ENCODE results near the gene SYNPO2. TPM values are rescaled to one million over a fixed set of nuclear protein-coding genes. Genes with fewer than 3 reads are reported as not detected.

SYNPO2 gene
- total RNA-seq, 2 experiments from 2014 or later: 0.22 to 0.41 TPM

GRCh38 chr4:119104644-119105273, 216.1 kb downstream of the SYNPO2 start:
- Histone ChIP-seq H3K36me3 (ENCODE audit: insufficient read depth, low read length) (no peaks in the 10 kb centered on the region), H3K27ac (ENCODE audit: low read depth in 1 of 2, low read length in 2 of 2) (no peak overlapping the region), H3K4me1 (ENCODE audit: insufficient read depth, low read length) (no peaks in the 10 kb centered on the region), H3K4me3 (ENCODE audit: low read length) (no peak overlapping the region), H3K9me3 (ENCODE audit: control insufficient read depth in 1 of 2, insufficient read depth in 1 of 2, low read length in 2 of 2) (no peaks in the 10 kb centered on the region), H3K27me3 (ENCODE audit: control insufficient read depth in 1 of 2, insufficient read depth in 2 of 2, low read length in 2 of 2) (no peaks in the 10 kb centered on the region)
- Mint-ChIP-seq H3K27ac (no peak overlapping the region), H3K27me3 (no peaks in the 10 kb centered on the region), H3K36me3 (ENCODE audit: low read depth) (no peaks in the 10 kb centered on the region), H3K4me3 (no peak overlapping the region), H3K9me3 (no peaks in the 10 kb centered on the region), H3K4me1 (ENCODE audit: low read depth) (no peaks in the 10 kb centered on the region)
- no peak for TF ChIP-seq CTCF (IDR thresholded peaks at IDR 0.05)
- POLR2A ChIA-PET: no interaction called here
- intact Hi-C loops (cut with DNase I, micrococcal nuclease): no loop called here
- CTCF ChIA-PET: no interaction called here
- DNase-seq (no peak), ATAC-seq (ENCODE audit: poor library complexity) (no peak)

GRCh38 chr4:119105605-119106004, 217.0 kb downstream of the SYNPO2 start:
- no peaks in the 10 kb centered on the region for H3K9me3 Mint-ChIP-seq
- ChIA-PET CTCF (no interaction called here), POLR2A (interaction anchor here (0.7 kb wide), 1 partner anchor 107 kb away, joined by 3 read pairs; the partner anchor contains the start of gene USP53)
- intact Hi-C loops (cut with DNase I, micrococcal nuclease): no loop called here
- peaks cover 0 to 3% of the 10 kb centered on the region in 2 experiments for H3K9me3 ChIP-seq (ENCODE audit: control insufficient read depth in 1 of 2, insufficient read depth in 1 of 2, low read length in 2 of 2)
- no peaks in the 10 kb centered on the region for H3K4me1 ChIP-seq (ENCODE audit: insufficient read depth, low read length)
- ATAC-seq (ENCODE audit: poor library complexity) (no peak), DNase-seq (no peak)
- no peak overlapping the region for H3K4me3 ChIP-seq (ENCODE audit: low read length)
- no peaks in the 10 kb centered on the region for H3K4me1 Mint-ChIP-seq (ENCODE audit: low read depth)
- H3K36me3 ChIP-seq (ENCODE audit: insufficient read depth, low read length): no peaks in the 10 kb centered on the region
- H3K27ac ChIP-seq (ENCODE audit: low read depth in 1 of 2, low read length in 2 of 2): no peak overlapping the region
- H3K36me3 Mint-ChIP-seq (ENCODE audit: low read depth): no peaks in the 10 kb centered on the region
- no peaks in the 10 kb centered on the region for H3K27me3 Mint-ChIP-seq
- no peak overlapping the region for H3K4me3 Mint-ChIP-seq
- no peak overlapping the region for H3K27ac Mint-ChIP-seq
- TF ChIP-seq CTCF (IDR thresholded peaks at IDR 0.05): no peak
- H3K27me3 ChIP-seq (ENCODE audit: control insufficient read depth in 1 of 2, insufficient read depth in 2 of 2, low read length in 2 of 2): no peaks in the 10 kb centered on the region

GRCh38 chr4:119106036-119107000, 217.7 kb downstream of the SYNPO2 start:
- DNase-seq (no peak), ATAC-seq (ENCODE audit: poor library complexity) (no peak)
- Mint-ChIP-seq H3K9me3 (no peaks in the 10 kb centered on the region), H3K36me3 (ENCODE audit: low read depth) (no peaks in the 10 kb centered on the region), H3K27ac (no peak overlapping the region), H3K4me1 (ENCODE audit: low read depth) (no peaks in the 10 kb centered on the region), H3K27me3 (no peaks in the 10 kb centered on the region), H3K4me3 (no peak overlapping the region)
- Histone ChIP-seq H3K27me3 (ENCODE audit: control insufficient read depth in 1 of 2, insufficient read depth in 2 of 2, low read length in 2 of 2) (no peaks in the 10 kb centered on the region), H3K9me3 (ENCODE audit: control insufficient read depth in 1 of 2, insufficient read depth in 1 of 2, low read length in 2 of 2) (peaks cover 0 to 3% of the 10 kb centered on the region in 2 experiments), H3K4me3 (ENCODE audit: low read length) (no peak overlapping the region), H3K4me1 (ENCODE audit: insufficient read depth, low read length) (no peaks in the 10 kb centered on the region), H3K36me3 (ENCODE audit: insufficient read depth, low read length) (no peaks in the 10 kb centered on the region), H3K27ac (ENCODE audit: low read depth in 1 of 2, low read length in 2 of 2) (no peak overlapping the region)
- intact Hi-C loops (cut with DNase I, micrococcal nuclease): no loop called here
- ChIA-PET CTCF (no interaction called here), POLR2A (interaction anchor here (0.7 kb wide), 1 partner anchor 107 kb away, joined by 3 read pairs; the partner anchor contains the start of gene USP53)
- TF ChIP-seq CTCF (IDR thresholded peaks at IDR 0.05): no peak
